ENCODE results near the gene TBX18. TPM values are rescaled to one million over a fixed set of nuclear protein-coding genes. Genes with fewer than 3 reads are reported as not detected.

TBX18 gene
- polyA plus RNA-seq (2013, experiment 1 of 2) = 0.08 TPM
- 0.01 TPM for polyA plus RNA-seq (2013, experiment 2 of 2)

GRCh38 chr6:84764332-84765049 is at the start of gene TBX18:
Gene TBX18 (minus strand): TSS chr6:84764598. CDS start chr6:84764181, 417 bp downstream.
- no peak within 1 kb of the TSS for H3K23ac ChIP-seq (ENCODE audit: low read length)
- peak within 1 kb of the TSS; percentile 32 for H3K9ac ChIP-seq (ENCODE audit: low read length)
- no peak within 1 kb of the TSS for H2AK5ac ChIP-seq (ENCODE audit: low read length)
- H3K27me3 ChIP-seq (ENCODE audit: insufficient read depth, low read length, poor library complexity) = peaks cover 49% of the 10 kb centered on the region
- no peak within 1 kb of the TSS for H2BK120ac ChIP-seq (ENCODE audit: low read depth, low read length)
- H3K4ac ChIP-seq (ENCODE audit: low read depth, low read length) = no peak within 1 kb of the TSS
- no peaks in the 10 kb centered on the region for H3K36me3 ChIP-seq (ENCODE audit: control insufficient read depth, insufficient read depth, low read length)
- H3K4me1 ChIP-seq (ENCODE audit: control insufficient read depth, low read depth, low read length) = no peaks in the 10 kb centered on the region
- no peak within 1 kb of the TSS for H4K8ac ChIP-seq (ENCODE audit: low read depth, low read length)
- peak; percentile 97 for DNase-seq
- no peak within 1 kb of the TSS for H3K18ac ChIP-seq (ENCODE audit: low read length)
- H3K4me3 ChIP-seq (ENCODE audit: low read length) = peak within 1 kb of the TSS; percentile 40
- peak within 1 kb of the TSS; percentile 62 for H3K56ac ChIP-seq (ENCODE audit: low read length)
- peak within 1 kb of the TSS; percentile 83 for H3K4me2 ChIP-seq (ENCODE audit: low read length)
- no peak within 1 kb of the TSS for H2BK15ac ChIP-seq (replicated peaks; ENCODE audit: low read depth)
- no peak within 1 kb of the TSS for H4K5ac ChIP-seq (ENCODE audit: low read length)
- WGBS (ENCODE audit: extremely low coverage, insufficient coverage, low lambda C conversion rate) = no CpG with 5 or more reads among the region's 42 CpGs
- H3K79me1 ChIP-seq (ENCODE audit: low read length) = no peaks in the 10 kb centered on the region
- no peak within 1 kb of the TSS for H2BK5ac ChIP-seq (ENCODE audit: low read length)
- H3K79me2 ChIP-seq (ENCODE audit: control insufficient read depth, insufficient read depth, low read length) = no peaks in the 10 kb centered on the region
- H3K27ac ChIP-seq (ENCODE audit: low read depth, low read length) = no peak within 1 kb of the TSS

DNA sequence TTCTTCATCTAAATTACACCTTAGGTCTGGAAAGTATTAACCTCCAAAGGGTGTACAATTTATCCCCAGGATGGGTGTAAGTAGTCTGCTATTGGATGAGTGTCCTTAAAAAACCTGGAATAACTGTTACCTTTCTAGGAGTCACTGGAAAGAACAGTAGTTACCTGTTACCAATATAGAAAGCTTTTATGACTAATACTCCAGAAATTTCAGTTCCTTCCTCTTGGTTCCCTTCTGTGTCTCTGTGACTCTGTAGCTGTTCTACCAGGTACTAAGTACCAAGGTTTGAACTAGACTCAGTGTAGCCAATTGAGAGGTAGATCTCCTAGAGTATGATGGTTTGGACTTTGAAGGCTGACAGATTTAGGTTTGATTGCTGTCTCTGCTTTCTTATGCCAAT is 47.0 kb upstream of the TBX18 start:
- Histone ChIP-seq H3K18ac (ENCODE audit: low read length) (no peak overlapping the region), H4K5ac (ENCODE audit: low read length) (no peak overlapping the region), H3K4me3 (ENCODE audit: low read length) (no peak overlapping the region), H3K56ac (ENCODE audit: low read length) (no peak overlapping the region), H4K8ac (ENCODE audit: low read depth, low read length) (no peak overlapping the region), H3K36me3 (ENCODE audit: control insufficient read depth, insufficient read depth, low read length) (no peaks in the 10 kb centered on the region), H3K4me1 (ENCODE audit: control insufficient read depth, low read depth, low read length) (no peaks in the 10 kb centered on the region), H3K4me2 (ENCODE audit: low read length) (no peak overlapping the region), H3K79me2 (ENCODE audit: control insufficient read depth, insufficient read depth, low read length) (no peaks in the 10 kb centered on the region), H2BK120ac (ENCODE audit: low read depth, low read length) (no peak overlapping the region), H2AK5ac (ENCODE audit: low read length) (no peak overlapping the region), H3K79me1 (ENCODE audit: low read length) (no peaks in the 10 kb centered on the region), H3K27ac (ENCODE audit: low read depth, low read length) (no peak overlapping the region), H3K27me3 (ENCODE audit: insufficient read depth, low read length, poor library complexity) (no peaks in the 10 kb centered on the region), H2BK15ac (replicated peaks; ENCODE audit: low read depth) (no peak overlapping the region), H3K9ac (ENCODE audit: low read length) (no peak overlapping the region), H3K23ac (ENCODE audit: low read length) (no peak overlapping the region), H3K4ac (ENCODE audit: low read depth, low read length) (no peak overlapping the region), H2BK5ac (ENCODE audit: low read length) (no peak overlapping the region)
- no peak for DNase-seq

DNA sequence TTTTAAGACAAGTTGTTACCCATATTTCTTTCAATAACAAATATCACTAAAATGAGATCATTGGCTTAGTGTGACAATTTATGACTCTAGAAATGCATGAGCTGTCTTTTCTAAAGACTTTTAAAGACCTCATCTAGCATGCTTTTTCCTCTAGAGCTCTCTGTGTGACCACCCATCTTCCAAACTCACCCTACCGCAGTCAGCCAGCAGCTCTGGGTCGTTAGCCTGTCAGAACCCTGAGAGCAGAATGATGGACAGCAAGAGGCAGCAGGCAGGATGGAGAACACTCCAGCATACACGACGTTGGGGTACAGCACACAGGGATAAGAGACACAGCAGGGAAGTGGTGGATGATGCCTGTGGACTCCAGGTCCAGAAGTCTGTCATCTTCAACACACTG is 45.1 kb upstream of the TBX18 start:
- Histone ChIP-seq H3K36me3 (ENCODE audit: control insufficient read depth, insufficient read depth, low read length) (no peaks in the 10 kb centered on the region), H3K27ac (ENCODE audit: low read depth, low read length) (no peak overlapping the region), H3K56ac (ENCODE audit: low read length) (no peak overlapping the region), H3K4ac (ENCODE audit: low read depth, low read length) (no peak overlapping the region), H3K4me2 (ENCODE audit: low read length) (no peak overlapping the region), H3K18ac (ENCODE audit: low read length) (no peak overlapping the region), H3K27me3 (ENCODE audit: insufficient read depth, low read length, poor library complexity) (no peaks in the 10 kb centered on the region), H2BK15ac (replicated peaks; ENCODE audit: low read depth) (no peak overlapping the region), H2BK120ac (ENCODE audit: low read depth, low read length) (no peak overlapping the region), H3K4me3 (ENCODE audit: low read length) (no peak overlapping the region), H2BK5ac (ENCODE audit: low read length) (no peak overlapping the region), H3K4me1 (ENCODE audit: control insufficient read depth, low read depth, low read length) (no peaks in the 10 kb centered on the region), H3K23ac (ENCODE audit: low read length) (no peak overlapping the region), H3K79me1 (ENCODE audit: low read length) (no peaks in the 10 kb centered on the region), H3K79me2 (ENCODE audit: control insufficient read depth, insufficient read depth, low read length) (no peaks in the 10 kb centered on the region), H4K5ac (ENCODE audit: low read length) (no peak overlapping the region), H3K9ac (ENCODE audit: low read length) (no peak overlapping the region), H2AK5ac (ENCODE audit: low read length) (no peak overlapping the region), H4K8ac (ENCODE audit: low read depth, low read length) (no peak overlapping the region)
- no peak for DNase-seq
- no CpG with 5 or more reads among the region's 4 CpGs for WGBS (ENCODE audit: extremely low coverage, insufficient coverage, low lambda C conversion rate)

- H3K4me3 ChIP-seq (ENCODE audit: low read length) = no peak overlapping the region
- no peak overlapping the region for H4K8ac ChIP-seq (ENCODE audit: low read depth, low read length)
- no peaks in the 10 kb centered on the region for H3K27me3 ChIP-seq (ENCODE audit: insufficient read depth, low read length, poor library complexity)
- H2BK5ac ChIP-seq (ENCODE audit: low read length) = no peak overlapping the region
- H3K23ac ChIP-seq (ENCODE audit: low read length) = no peak overlapping the region
- H2BK120ac ChIP-seq (ENCODE audit: low read depth, low read length) = no peak overlapping the region
- H2BK15ac ChIP-seq (replicated peaks; ENCODE audit: low read depth) = no peak overlapping the region
- H3K9ac ChIP-seq (ENCODE audit: low read length) = no peak overlapping the region
- no peak overlapping the region for H3K4me2 ChIP-seq (ENCODE audit: low read length)
- WGBS (ENCODE audit: extremely low coverage, insufficient coverage, low lambda C conversion rate) = no CpG with 5 or more reads among the region's 6 CpGs
- no peaks in the 10 kb centered on the region for H3K79me1 ChIP-seq (ENCODE audit: low read length)
- no peaks in the 10 kb centered on the region for H3K4me1 ChIP-seq (ENCODE audit: control insufficient read depth, low read depth, low read length)
- H2AK5ac ChIP-seq (ENCODE audit: low read length) = no peak overlapping the region
- no peak overlapping the region for H3K27ac ChIP-seq (ENCODE audit: low read depth, low read length)
- no peaks in the 10 kb centered on the region for H3K36me3 ChIP-seq (ENCODE audit: control insufficient read depth, insufficient read depth, low read length)
- no peak overlapping the region for H3K56ac ChIP-seq (ENCODE audit: low read length)
- no peaks in the 10 kb centered on the region for H3K79me2 ChIP-seq (ENCODE audit: control insufficient read depth, insufficient read depth, low read length)
- H4K5ac ChIP-seq (ENCODE audit: low read length) = no peak overlapping the region
- no peak for DNase-seq
- no peak overlapping the region for H3K18ac ChIP-seq (ENCODE audit: low read length)
- H3K4ac ChIP-seq (ENCODE audit: low read depth, low read length) = no peak overlapping the region
Observed at GRCh38 chr6:84808491-84809061, 44.2 kb upstream of the TBX18 start.

DNA sequence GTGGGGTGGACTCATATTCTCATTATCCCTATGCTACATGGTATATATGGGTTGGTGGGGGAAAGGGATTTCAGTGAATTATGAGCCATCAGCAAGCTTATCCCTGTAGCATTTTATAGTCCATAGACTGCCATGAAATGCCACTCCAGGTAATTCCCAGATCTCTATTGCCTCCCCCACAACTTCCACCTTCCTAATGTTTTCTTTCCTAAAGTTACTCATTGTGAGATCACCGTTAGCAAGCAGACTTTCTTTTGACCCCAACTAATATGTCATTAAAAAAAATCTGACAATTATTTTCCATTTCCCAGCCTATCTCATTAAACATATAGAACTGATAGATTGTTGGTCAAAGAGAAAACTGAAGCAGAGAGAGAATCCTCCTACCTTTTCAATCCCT is 40.7 kb upstream of the TBX18 start:
- Histone ChIP-seq H3K27me3 (ENCODE audit: insufficient read depth, low read length, poor library complexity) (no peaks in the 10 kb centered on the region), H2BK15ac (replicated peaks; ENCODE audit: low read depth) (no peak overlapping the region), H3K56ac (ENCODE audit: low read length) (no peak overlapping the region), H3K4me3 (ENCODE audit: low read length) (no peak overlapping the region), H3K79me1 (ENCODE audit: low read length) (no peaks in the 10 kb centered on the region), H3K27ac (ENCODE audit: low read depth, low read length) (no peak overlapping the region), H3K36me3 (ENCODE audit: control insufficient read depth, insufficient read depth, low read length) (no peaks in the 10 kb centered on the region), H3K18ac (ENCODE audit: low read length) (no peak overlapping the region), H4K5ac (ENCODE audit: low read length) (no peak overlapping the region), H2AK5ac (ENCODE audit: low read length) (no peak overlapping the region), H3K79me2 (ENCODE audit: control insufficient read depth, insufficient read depth, low read length) (no peaks in the 10 kb centered on the region), H2BK120ac (ENCODE audit: low read depth, low read length) (no peak overlapping the region), H2BK5ac (ENCODE audit: low read length) (no peak overlapping the region), H3K9ac (ENCODE audit: low read length) (no peak overlapping the region), H3K23ac (ENCODE audit: low read length) (no peak overlapping the region), H3K4me2 (ENCODE audit: low read length) (no peak overlapping the region), H3K4ac (ENCODE audit: low read depth, low read length) (no peak overlapping the region), H3K4me1 (ENCODE audit: control insufficient read depth, low read depth, low read length) (no peaks in the 10 kb centered on the region), H4K8ac (ENCODE audit: low read depth, low read length) (no peak overlapping the region)
- no CpG with 5 or more reads among the region's 1 CpG for WGBS (ENCODE audit: extremely low coverage, insufficient coverage, low lambda C conversion rate)
- DNase-seq = no peak

DNA sequence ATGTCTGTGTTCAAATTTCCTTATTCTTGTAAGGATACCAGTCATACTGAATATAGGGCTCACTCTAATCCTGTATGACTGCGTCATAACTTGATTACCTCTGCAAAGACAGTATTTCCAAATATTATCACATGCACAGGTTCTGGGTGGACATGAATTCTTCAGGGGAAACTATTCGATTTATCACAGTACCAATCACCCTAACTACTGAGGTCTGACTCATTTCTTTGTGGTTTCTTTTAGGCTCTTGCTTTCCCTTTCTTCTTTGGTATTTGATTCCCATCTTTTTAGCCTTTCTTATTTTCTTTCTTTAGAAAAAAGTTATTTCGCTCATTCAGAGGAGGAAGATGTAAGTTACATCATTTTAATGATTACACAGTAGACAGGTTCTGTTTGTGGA is 40.3 kb upstream of the TBX18 start:
- Histone ChIP-seq H3K4ac (ENCODE audit: low read depth, low read length) (no peak overlapping the region), H2BK120ac (ENCODE audit: low read depth, low read length) (no peak overlapping the region), H3K27ac (ENCODE audit: low read depth, low read length) (no peak overlapping the region), H3K4me2 (ENCODE audit: low read length) (no peak overlapping the region), H3K18ac (ENCODE audit: low read length) (no peak overlapping the region), H3K36me3 (ENCODE audit: control insufficient read depth, insufficient read depth, low read length) (no peaks in the 10 kb centered on the region), H4K8ac (ENCODE audit: low read depth, low read length) (no peak overlapping the region), H4K5ac (ENCODE audit: low read length) (no peak overlapping the region), H3K79me2 (ENCODE audit: control insufficient read depth, insufficient read depth, low read length) (no peaks in the 10 kb centered on the region), H3K9ac (ENCODE audit: low read length) (no peak overlapping the region), H2AK5ac (ENCODE audit: low read length) (no peak overlapping the region), H2BK15ac (replicated peaks; ENCODE audit: low read depth) (no peak overlapping the region), H3K4me3 (ENCODE audit: low read length) (no peak overlapping the region), H3K27me3 (ENCODE audit: insufficient read depth, low read length, poor library complexity) (no peaks in the 10 kb centered on the region), H3K4me1 (ENCODE audit: control insufficient read depth, low read depth, low read length) (no peaks in the 10 kb centered on the region), H2BK5ac (ENCODE audit: low read length) (no peak overlapping the region), H3K79me1 (ENCODE audit: low read length) (no peaks in the 10 kb centered on the region), H3K23ac (ENCODE audit: low read length) (no peak overlapping the region), H3K56ac (ENCODE audit: low read length) (no peak overlapping the region)
- DNase-seq = no peak
- WGBS (ENCODE audit: extremely low coverage, insufficient coverage, low lambda C conversion rate) = no CpG with 5 or more reads among the region's 3 CpGs

Measured in mesendoderm (in vitro differentiated cells).